Measurements from ENCODE around the gene MEIS2.

DNA sequence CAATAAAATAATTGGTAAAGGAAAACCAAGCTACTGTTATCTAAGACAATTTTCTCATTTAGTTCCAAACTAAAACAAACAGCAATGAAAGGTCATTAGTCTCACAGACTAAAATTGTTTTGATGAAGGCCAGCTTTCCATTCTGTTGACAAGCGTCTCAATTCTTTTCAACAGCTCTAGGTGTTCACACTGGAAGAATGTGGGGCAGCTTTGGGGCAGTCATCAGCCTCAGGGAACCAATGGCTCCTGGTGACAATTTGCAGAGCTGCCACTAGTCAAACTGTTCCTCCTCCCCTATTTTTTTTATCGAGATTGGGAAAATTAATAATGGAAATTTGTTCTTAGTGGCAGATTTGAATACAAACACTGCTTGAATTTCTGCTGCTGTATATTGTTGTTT, 104.2 kb downstream of the MEIS2 start:
- TF ChIP-seq, protein P1, sequence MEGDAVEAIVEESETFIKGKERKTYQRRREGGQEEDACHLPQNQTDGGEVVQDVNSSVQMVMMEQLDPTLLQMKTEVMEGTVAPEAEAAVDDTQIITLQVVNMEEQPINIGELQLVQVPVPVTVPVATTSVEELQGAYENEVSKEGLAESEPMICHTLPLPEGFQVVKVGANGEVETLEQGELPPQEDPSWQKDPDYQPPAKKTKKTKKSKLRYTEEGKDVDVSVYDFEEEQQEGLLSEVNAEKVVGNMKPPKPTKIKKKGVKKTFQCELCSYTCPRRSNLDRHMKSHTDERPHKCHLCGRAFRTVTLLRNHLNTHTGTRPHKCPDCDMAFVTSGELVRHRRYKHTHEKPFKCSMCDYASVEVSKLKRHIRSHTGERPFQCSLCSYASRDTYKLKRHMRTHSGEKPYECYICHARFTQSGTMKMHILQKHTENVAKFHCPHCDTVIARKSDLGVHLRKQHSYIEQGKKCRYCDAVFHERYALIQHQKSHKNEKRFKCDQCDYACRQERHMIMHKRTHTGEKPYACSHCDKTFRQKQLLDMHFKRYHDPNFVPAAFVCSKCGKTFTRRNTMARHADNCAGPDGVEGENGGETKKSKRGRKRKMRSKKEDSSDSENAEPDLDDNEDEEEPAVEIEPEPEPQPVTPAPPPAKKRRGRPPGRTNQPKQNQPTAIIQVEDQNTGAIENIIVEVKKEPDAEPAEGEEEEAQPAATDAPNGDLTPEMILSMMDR (IDR thresholded peaks at IDR 0.05) = no peak
- no peak for TF ChIP-seq POLR2A (IDR thresholded peaks at IDR 0.05)

Data from Peyer's patch (tissue), 4 donors.